GM19372 (cell line): ENCODE measurements around the gene USP49.

Experiments used
- ATAC-seq: cut with Tn5 transposase; IDR thresholded peaks from one replicate; pipeline ENCODE4 v1.9.1; 2021; ENCODE audit warnings: mild to moderate bottlenecking, low read depth, moderate library complexity; ENCODE audit not compliant: unreplicated experiment

Gene USP49

GRCh38 chr6:41878246-41878645 is 16.9 kb downstream of the USP49 start:
- no peak for ATAC-seq

- no peak for ATAC-seq
These were observed 18.0 kb downstream of the USP49 start for GRCh38 chr6:41877051-41877680.

- ATAC-seq: no peak
These were observed 20.4 kb downstream of the USP49 start for GRCh38 chr6:41874741-41875140.

GRCh38 chr6:41872147-41872546 is 23.0 kb downstream of the USP49 start:
- ATAC-seq: no peak

GRCh38 chr6:41871691-41872090 is 23.5 kb downstream of the USP49 start:
- no peak for ATAC-seq

- ATAC-seq: no peak
These were observed 35.8 kb downstream of the USP49 start for GRCh38 chr6:41859356-41859755.

GRCh38 chr6:41858703-41859102 is 36.5 kb downstream of the USP49 start:
- no peak for ATAC-seq

- no peak for ATAC-seq
These were observed 44.3 kb downstream of the USP49 start for GRCh38 chr6:41850861-41851260.

GRCh38 chr6:41846666-41847237 is 48.4 kb downstream of the USP49 start:
- ATAC-seq: no peak

GRCh38 chr6:41843178-41843577 is 52.0 kb downstream of the USP49 start:
- ATAC-seq: no peak

- ATAC-seq: no peak
These were observed 54.8 kb downstream of the USP49 start for GRCh38 chr6:41840326-41840725.

GRCh38 chr6:41836660-41837052 is 58.5 kb downstream of the USP49 start:
- ATAC-seq: no peak

GRCh38 chr6:41836022-41836659 is 59.0 kb downstream of the USP49 start:
- no peak for ATAC-seq

GRCh38 chr6:41832263-41832662 is 62.9 kb downstream of the USP49 start:
- ATAC-seq: no peak

GRCh38 chr6:41826343-41827022 is 68.7 kb downstream of the USP49 start:
- ATAC-seq: no peak

- ATAC-seq: no peak
These were observed 70.3 kb downstream of the USP49 start for GRCh38 chr6:41824571-41825569.

GRCh38 chr6:41823178-41823577 is 72.0 kb downstream of the USP49 start:
- ATAC-seq: no peak

GRCh38 chr6:41822021-41822420 is 73.2 kb downstream of the USP49 start:
- ATAC-seq: no peak

- no peak for ATAC-seq
These were observed 73.9 kb downstream of the USP49 start for GRCh38 chr6:41821266-41821665.

- ATAC-seq: no peak
These were observed 76.7 kb downstream of the USP49 start for GRCh38 chr6:41818271-41819054.
